HEK293 (cell line): ENCODE results near the gene ZNF695.

Experiments used
- CTCF ChIA-PET: fragments of 350-600 bp; formaldehyde crosslinking; extraction: SDS; loops from one replicate; lab custom pipeline; 2021; ENCODE audit warnings: antibody characterized with exemption; lab: Yijun Ruan, JAX
- POLR2A ChIA-PET: fragments of 300-600 bp; formaldehyde crosslinking; extraction: SDS; loops from one replicate; lab custom pipeline; 2020; ENCODE audit warnings: antibody characterized with exemption, inconsistent platforms; lab: Yijun Ruan, JAX
- H3K27ac ChIP-seq: fragments of 200-500 bp; sonication (Bioruptor generic); 2 replicates; pipeline ENCODE4 v1.5.1; 2014; ENCODE audit warnings: low read depth, low read length, control low read depth, inconsistent platforms; ENCODE audit errors: extremely low read depth
- H3K36me3 ChIP-seq, 2 experiments: fragments of 200-500 bp in 1 of 2; sonication (Bioruptor generic) in 1 of 2; 1 replicate in 1 of 2; 2 replicates in 1 of 2; pipeline ENCODE4 v1.5.1; 2014 to 2017; ENCODE audit warnings: inconsistent platforms in 2 of 2, low read length in 2 of 2; ENCODE audit not compliant: control insufficient read depth in 2 of 2, insufficient read depth in 1 of 2
- H3K4me1 ChIP-seq: fragments of 200-500 bp; sonication (Bioruptor generic); 2 replicates; pipeline ENCODE4 v1.5.1; 2014; ENCODE audit warnings: mild to moderate bottlenecking, low read length, inconsistent platforms; ENCODE audit not compliant: control insufficient read depth, insufficient read depth
- H3K4me3 ChIP-seq: 2 replicates; pipeline ENCODE4 v1.5.1; 2011; ENCODE audit warnings: low read depth, mild to moderate bottlenecking, control low read depth, low read length, moderate library complexity
- H3K9me3 ChIP-seq: fragments of 200-500 bp; sonication (Bioruptor generic); 2 replicates; pipeline ENCODE4 v1.5.1; 2014; ENCODE audit warnings: low read depth, low read length, inconsistent platforms; ENCODE audit not compliant: control insufficient read depth, insufficient read depth
- PBX3 ChIP-seq: sonication (generic); formaldehyde crosslinking; IDR thresholded peaks from 2 replicates; pipeline ENCODE4 v1.8.1; 2022; ENCODE audit warnings: mild to moderate bottlenecking, moderate library complexity, missing genetic modification reagents
- SCRT2 ChIP-seq: fragments of 450-650 bp; formaldehyde crosslinking; IDR thresholded peaks from 2 replicates; pipeline ENCODE4 v1.5.1; 2016; ENCODE audit warnings: missing biosample characterization, missing genetic modification characterization
- ZBTB44 ChIP-seq: fragments of 450-650 bp; IDR thresholded peaks from 2 replicates; pipeline ENCODE4 v1.5.1; 2018; ENCODE audit warnings: missing biosample characterization, mild to moderate bottlenecking, missing genetic modification characterization
- ZNF10 ChIP-seq: fragments of 450-650 bp; formaldehyde crosslinking; IDR thresholded peaks from 2 replicates; pipeline ENCODE4 v1.5.1; 2017; ENCODE audit warnings: missing biosample characterization, missing genetic modification characterization
- ZNF155 ChIP-seq: fragments of 450-650 bp; formaldehyde crosslinking; IDR thresholded peaks from 2 replicates; pipeline ENCODE4 v1.5.1; 2016; ENCODE audit warnings: missing biosample characterization, missing genetic modification characterization
- ZNF211 ChIP-seq: fragments of 450-650 bp; formaldehyde crosslinking; IDR thresholded peaks from 2 replicates; pipeline ENCODE4 v1.5.1; 2016; ENCODE audit warnings: low read depth, missing biosample characterization, missing genetic modification characterization
- ZNF223 ChIP-seq: fragments of 450-650 bp; formaldehyde crosslinking; IDR thresholded peaks from 2 replicates; pipeline ENCODE4 v1.5.1; 2016; ENCODE audit warnings: missing biosample characterization, missing genetic modification characterization
- ZNF335 ChIP-seq: fragments of 450-650 bp; formaldehyde crosslinking; conservative IDR thresholded peaks from 2 replicates; pipeline ENCODE4 v1.5.1; 2016; ENCODE audit warnings: missing biosample characterization, missing genetic modification characterization
- ZNF513 ChIP-seq: fragments of 450-650 bp; IDR thresholded peaks from 2 replicates; pipeline ENCODE4 v1.5.1; 2018; ENCODE audit warnings: missing biosample characterization, missing genetic modification characterization
- ZNF530 ChIP-seq: fragments of 450-650 bp; formaldehyde crosslinking; IDR thresholded peaks from 2 replicates; pipeline ENCODE4 v1.5.1; 2016; ENCODE audit warnings: low read depth, missing biosample characterization, missing genetic modification characterization
- ZNF626 ChIP-seq: fragments of 450-650 bp; sonication (Bioruptor Pico); formaldehyde crosslinking; IDR thresholded peaks from 2 replicates; pipeline ENCODE4 v1.5.1; 2018; ENCODE audit warnings: missing biosample characterization, missing genetic modification characterization, inconsistent platforms
- ZNF639 ChIP-seq: fragments of 450-650 bp; formaldehyde crosslinking; IDR thresholded peaks from 2 replicates; pipeline ENCODE4 v1.5.1; 2016; ENCODE audit warnings: missing biosample characterization, missing genetic modification characterization
- ZNF677 ChIP-seq: fragments of 450-650 bp; IDR thresholded peaks from 2 replicates; pipeline ENCODE4 v1.5.0; 2018; ENCODE audit warnings: missing biosample characterization, mild to moderate bottlenecking, missing genetic modification characterization, moderate library complexity
- ZNF701 ChIP-seq: fragments of 450-650 bp; formaldehyde crosslinking; IDR thresholded peaks from 2 replicates; pipeline ENCODE4 v1.5.1; 2016; ENCODE audit warnings: missing biosample characterization, missing genetic modification characterization
- ZNF704 ChIP-seq: fragments of 450-650 bp; formaldehyde crosslinking; IDR thresholded peaks from 2 replicates; pipeline ENCODE4 v1.5.1; 2016; ENCODE audit warnings: missing biosample characterization, missing genetic modification characterization
- ZNF707 ChIP-seq: fragments of 450-650 bp; formaldehyde crosslinking; IDR thresholded peaks from 2 replicates; pipeline ENCODE4 v1.5.1; 2016; ENCODE audit warnings: missing biosample characterization, missing genetic modification characterization
- ZNF768 ChIP-seq: fragments of 450-650 bp; formaldehyde crosslinking; IDR thresholded peaks from 2 replicates; pipeline ENCODE4 v1.5.1; 2018; ENCODE audit warnings: missing biosample characterization, mild to moderate bottlenecking, missing genetic modification characterization
- ZXDB ChIP-seq: fragments of 450-650 bp; formaldehyde crosslinking; IDR thresholded peaks from 2 replicates; pipeline ENCODE4 v1.5.1; 2016; ENCODE audit warnings: missing biosample characterization, missing genetic modification characterization

Gene ZNF695

GRCh38 chr1:246978785-246979184, 29.1 kb downstream of the ZNF695 start (continued):
- TF ChIP-seq ZNF530 (tag by site-specific recombination) = no peak

GRCh38 chr1:246978281-246978680, 29.6 kb downstream of the ZNF695 start:
- Histone ChIP-seq H3K4me1 (no peaks in the 10 kb centered on the region), H3K27ac (no peak overlapping the region), H3K4me3 (no peak overlapping the region), H3K9me3 (no peaks in the 10 kb centered on the region), H3K36me3 (peaks cover 0 to 36% of the 10 kb centered on the region in 2 experiments; a peak in 1 of 3 replicates)
- ChIA-PET CTCF (no interaction called here), POLR2A (no interaction called here)
- TF ChIP-seq ZNF223 (tag by site-specific recombination) = no peak
- no peak for TF ChIP-seq ZNF704 (tag by site-specific recombination)
- TF ChIP-seq ZNF677 (tag by site-specific recombination) = no peak
- no peak for TF ChIP-seq ZNF155 (tag by site-specific recombination)
- no peak for TF ChIP-seq ZBTB44 (tag by site-specific recombination)
- TF ChIP-seq ZNF707 (tag by site-specific recombination) = no peak
- no peak for TF ChIP-seq ZNF701 (tag by site-specific recombination)
- no peak for TF ChIP-seq ZNF211 (tag by site-specific recombination)
- TF ChIP-seq PBX3 (CRISPR knock-in tag) = no peak
- no peak for TF ChIP-seq ZNF513 (tag by site-specific recombination)
- no peak for TF ChIP-seq SCRT2 (tag by site-specific recombination)
- no peak for TF ChIP-seq ZNF626
- TF ChIP-seq ZNF768 (tag by site-specific recombination) = no peak
- no peak for TF ChIP-seq ZNF10 (tag by site-specific recombination)
- TF ChIP-seq ZNF639 (tag by site-specific recombination) = no peak
- TF ChIP-seq ZXDB (tag by site-specific recombination) = no peak
- TF ChIP-seq, all 188 proteins: peak for 0

GRCh38 chr1:246971969-246972368, 35.9 kb downstream of the ZNF695 start:
- POLR2A ChIA-PET = no interaction called here
- Histone ChIP-seq H3K27ac (no peak overlapping the region), H3K36me3 (peaks cover 0 to 22% of the 10 kb centered on the region in 2 experiments; a peak in 1 of 3 replicates), H3K9me3 (no peaks in the 10 kb centered on the region), H3K4me1 (no peaks in the 10 kb centered on the region), H3K4me3 (no peak overlapping the region)
- CTCF ChIA-PET = interaction anchor here (0.5 kb wide), 1 partner anchor 47 kb away, joined by 3 read pairs; no protein-coding TSS in a partner anchor
- TF ChIP-seq ZNF335 (tag by site-specific recombination) = no peak
